Thyroid gland (tissue), 4 donors: ENCODE data around the gene ITGB7. TPM values are rescaled to one million over a fixed set of nuclear protein-coding genes. Genes with fewer than 3 reads are reported as not detected.

Source experiments
- DNase-seq, 2 donors: peaks; one replicate each; pipeline ENCODE4 v3.0.0-alpha.2; 2019
- H3K27ac ChIP-seq, 3 donors: fragments of 200-600 bp; sonication (generic); 1 replicate in 2 of 3; 2 replicates in 1 of 3; pipeline ENCODE4 v1.5.1; 2016 to 2019; ENCODE audit warnings: mild to moderate bottlenecking in 1 of 3, moderate library complexity in 1 of 3
- H3K27me3 ChIP-seq: fragments of 200-600 bp; sonication (generic); one replicate; pipeline ENCODE4 v1.5.1; 2019
- H3K36me3 ChIP-seq, 2 donors: fragments of 200-600 bp; sonication (generic); one replicate each; pipeline ENCODE4 v1.5.1; 2016 to 2019
- H3K4me1 ChIP-seq, 2 donors: fragments of 200-600 bp; sonication (generic); one replicate each; pipeline ENCODE4 v1.5.1; 2017 to 2019
- H3K4me3 ChIP-seq, 3 donors: fragments of 200-600 bp; sonication (generic); replicated peaks in 1 of 3; 1 replicate in 2 of 3; 2 replicates in 1 of 3; pipeline ENCODE4 v1.5.1; 2016; ENCODE audit warnings: mild to moderate bottlenecking in 1 of 3
- H3K9me3 ChIP-seq: fragments of 200-600 bp; sonication (generic); one replicate; pipeline ENCODE4 v1.5.1; 2017
- POLR2A ChIP-seq, 2 donors: fragments of 450-650 bp; IDR thresholded peaks; one replicate each; pipeline ENCODE4 v1.6.1; 2017; ENCODE audit warnings: antibody characterized with exemption in 2 of 2, mild to moderate bottlenecking in 2 of 2, moderate library complexity in 1 of 2
- WGBS, 2 donors: methylation state at CpG; one replicate each; pipeline ENCODE4 v1.1.5; 2017; 5-methylcytosine and 5-hydroxymethylcytosine counted together
- intact Hi-C: fragments of 100-400 bp; cut with DNase I; formaldehyde crosslinking; loops from one replicate; pipeline ENCODE4 v1.15.1; 2023
- total RNA-seq, 4 donors: library from RNA; depleted of rRNA; stranded (reverse); fragments of >200 nt; gene quantifications; one replicate each; pipeline ENCODE4 v1.2.3, GENCODE V29; 2016
- TF ChIP-seq, protein P1 (sequence below), 6 experiments: fragments of 200-600 bp in 3 of 6; fragments of 450-650 bp in 3 of 6; sonication (generic) in 3 of 6; IDR thresholded peaks; one replicate each; pipeline ENCODE4 v1.5.1; 2016 to 2019; ENCODE audit warnings: antibody characterized with exemption in 6 of 6, mild to moderate bottlenecking in 2 of 6, inconsistent platforms in 1 of 6, moderate library complexity in 1 of 6

The ITGB7 gene
- total RNA-seq, 4 donors from 2014 or later = 3.2 to 15.6 (median 4.9) TPM

DNA sequence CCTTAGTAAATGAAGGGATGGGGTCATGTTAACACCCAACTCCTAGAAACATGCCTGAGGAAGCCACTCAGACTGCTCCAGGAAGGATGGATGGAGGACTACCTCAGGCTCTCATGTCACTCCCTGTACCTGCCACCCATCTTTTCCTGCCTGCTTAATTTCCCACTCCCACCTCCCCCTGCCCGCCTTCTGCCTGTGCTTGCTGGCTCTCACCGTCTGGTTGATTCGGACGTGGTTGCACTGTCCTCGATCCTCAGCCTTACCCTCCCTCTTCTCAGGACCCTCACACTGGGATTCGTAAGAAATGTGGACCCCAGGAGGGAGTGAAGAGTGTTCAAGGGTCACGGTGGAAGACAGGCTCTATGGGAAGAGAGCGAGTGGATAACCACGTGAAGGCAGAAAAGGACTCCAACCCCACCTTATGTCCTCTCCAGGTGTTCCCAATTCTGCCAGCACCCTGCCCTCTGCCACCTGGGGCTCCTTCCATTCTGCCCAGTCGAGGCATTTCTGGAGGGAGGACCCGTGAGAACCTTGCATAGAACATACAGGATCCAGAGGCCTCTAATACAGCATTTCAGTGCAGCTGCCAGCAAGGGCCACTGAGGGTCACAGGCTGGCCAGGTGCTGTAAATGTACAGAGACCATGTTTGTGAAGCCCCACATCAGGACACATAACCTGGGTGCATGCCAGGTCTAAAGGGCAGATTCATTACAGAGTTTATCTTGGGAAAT is 12.9 kb downstream of the ITGB7 start:
- TF ChIP-seq, protein P1, sequence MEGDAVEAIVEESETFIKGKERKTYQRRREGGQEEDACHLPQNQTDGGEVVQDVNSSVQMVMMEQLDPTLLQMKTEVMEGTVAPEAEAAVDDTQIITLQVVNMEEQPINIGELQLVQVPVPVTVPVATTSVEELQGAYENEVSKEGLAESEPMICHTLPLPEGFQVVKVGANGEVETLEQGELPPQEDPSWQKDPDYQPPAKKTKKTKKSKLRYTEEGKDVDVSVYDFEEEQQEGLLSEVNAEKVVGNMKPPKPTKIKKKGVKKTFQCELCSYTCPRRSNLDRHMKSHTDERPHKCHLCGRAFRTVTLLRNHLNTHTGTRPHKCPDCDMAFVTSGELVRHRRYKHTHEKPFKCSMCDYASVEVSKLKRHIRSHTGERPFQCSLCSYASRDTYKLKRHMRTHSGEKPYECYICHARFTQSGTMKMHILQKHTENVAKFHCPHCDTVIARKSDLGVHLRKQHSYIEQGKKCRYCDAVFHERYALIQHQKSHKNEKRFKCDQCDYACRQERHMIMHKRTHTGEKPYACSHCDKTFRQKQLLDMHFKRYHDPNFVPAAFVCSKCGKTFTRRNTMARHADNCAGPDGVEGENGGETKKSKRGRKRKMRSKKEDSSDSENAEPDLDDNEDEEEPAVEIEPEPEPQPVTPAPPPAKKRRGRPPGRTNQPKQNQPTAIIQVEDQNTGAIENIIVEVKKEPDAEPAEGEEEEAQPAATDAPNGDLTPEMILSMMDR (IDR thresholded peaks at IDR 0.05) = no peak
- TF ChIP-seq POLR2A (IDR thresholded peaks at IDR 0.05) = no peak
- no peaks in the 10 kb centered on the region for H3K27me3 ChIP-seq
- intact Hi-C loops = loop anchor here (10.0 kb wide), 1 partner anchor 129 kb away; no protein-coding TSS in a partner anchor
- peaks cover 7 to 13% of the 10 kb centered on the region in 2 donors for H3K4me1 ChIP-seq
- 68 to 80% methylated on average over 11 of the region's 11 CpGs for WGBS, 2 donors
- H3K4me3 ChIP-seq = no peak overlapping the region
- no peak for DNase-seq
- no peaks in the 10 kb centered on the region for H3K36me3 ChIP-seq
- H3K27ac ChIP-seq = no peak overlapping the region
- H3K9me3 ChIP-seq = no peaks in the 10 kb centered on the region

DNA sequence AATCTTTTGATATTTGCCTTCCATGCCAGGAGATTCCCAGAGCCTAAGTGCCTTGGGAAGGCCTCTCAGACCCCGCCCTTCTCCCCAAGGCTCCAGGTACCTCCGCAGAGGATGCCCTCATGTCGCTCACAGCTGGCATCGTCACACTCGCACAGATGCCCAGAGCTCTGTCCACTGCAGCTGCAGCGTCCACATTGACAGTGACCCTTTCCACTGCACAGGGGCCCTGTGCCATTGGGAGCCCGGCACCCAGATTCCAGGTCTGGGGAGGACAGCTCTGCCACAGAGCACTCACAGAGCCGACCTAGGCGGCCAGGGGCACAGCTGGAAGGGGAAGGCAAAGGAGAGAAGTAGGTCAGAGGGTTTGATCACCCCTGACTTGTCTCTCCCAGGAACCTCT is 14.0 kb downstream of the ITGB7 start:
- Histone ChIP-seq H3K4me1 (peaks cover 7 to 12% of the 10 kb centered on the region in 2 donors), H3K36me3 (peaks cover 4 to 6% of the 10 kb centered on the region in 2 donors), H3K4me3 (no peak overlapping the region), H3K27ac (no peak overlapping the region), H3K27me3 (no peaks in the 10 kb centered on the region), H3K9me3 (no peaks in the 10 kb centered on the region)
- DNase-seq = no peak
- TF ChIP-seq, protein P1 (IDR thresholded peaks at IDR 0.05) = no peak
- TF ChIP-seq POLR2A (IDR thresholded peaks at IDR 0.05) = no peak
- intact Hi-C loops = loop anchor here (10.0 kb wide), 1 partner anchor 128 kb away; no protein-coding TSS in a partner anchor
- 85 to 95% methylated on average over 9 of the region's 9 CpGs for WGBS, 2 donors

DNA sequence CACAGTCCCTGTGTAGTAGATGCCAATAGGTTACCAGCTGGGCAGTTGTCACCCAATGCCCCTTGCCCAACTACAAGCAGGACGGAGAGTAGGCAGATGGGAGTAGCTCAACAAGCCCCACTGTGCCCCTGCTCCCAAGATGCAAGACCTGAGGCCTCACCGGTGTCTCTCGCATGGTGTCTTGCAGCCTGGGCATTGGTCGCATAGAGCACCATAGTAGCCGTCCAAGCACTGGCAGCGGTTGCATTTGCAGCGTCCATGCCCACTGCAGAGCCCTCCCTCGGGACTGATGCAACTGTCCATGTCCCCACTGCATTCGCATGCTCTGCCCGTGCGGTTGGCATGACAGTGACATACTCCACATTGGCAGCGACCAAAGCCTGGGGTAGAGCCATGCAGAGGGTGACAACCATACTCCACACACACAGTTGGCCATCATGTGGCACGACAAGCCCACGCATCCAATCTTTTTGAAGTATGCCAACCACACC is 14.5 kb downstream of the ITGB7 start:
- intact Hi-C loops = loop anchor here (10.0 kb wide), 1 partner anchor 128 kb away; no protein-coding TSS in a partner anchor
- Histone ChIP-seq H3K36me3 (peaks cover 8 to 11% of the 10 kb centered on the region in 2 donors), H3K9me3 (no peaks in the 10 kb centered on the region), H3K4me3 (no peak overlapping the region), H3K27me3 (no peaks in the 10 kb centered on the region), H3K27ac (no peak overlapping the region), H3K4me1 (peaks cover 2 to 8% of the 10 kb centered on the region in 2 donors)
- DNase-seq = no peak
- TF ChIP-seq POLR2A (IDR thresholded peaks at IDR 0.05) = no peak
- TF ChIP-seq, protein P1 (IDR thresholded peaks at IDR 0.05) = no peak
- WGBS, 2 donors = 89 to 100% methylated on average over 6 to 13 of the region's 14 CpGs

DNA sequence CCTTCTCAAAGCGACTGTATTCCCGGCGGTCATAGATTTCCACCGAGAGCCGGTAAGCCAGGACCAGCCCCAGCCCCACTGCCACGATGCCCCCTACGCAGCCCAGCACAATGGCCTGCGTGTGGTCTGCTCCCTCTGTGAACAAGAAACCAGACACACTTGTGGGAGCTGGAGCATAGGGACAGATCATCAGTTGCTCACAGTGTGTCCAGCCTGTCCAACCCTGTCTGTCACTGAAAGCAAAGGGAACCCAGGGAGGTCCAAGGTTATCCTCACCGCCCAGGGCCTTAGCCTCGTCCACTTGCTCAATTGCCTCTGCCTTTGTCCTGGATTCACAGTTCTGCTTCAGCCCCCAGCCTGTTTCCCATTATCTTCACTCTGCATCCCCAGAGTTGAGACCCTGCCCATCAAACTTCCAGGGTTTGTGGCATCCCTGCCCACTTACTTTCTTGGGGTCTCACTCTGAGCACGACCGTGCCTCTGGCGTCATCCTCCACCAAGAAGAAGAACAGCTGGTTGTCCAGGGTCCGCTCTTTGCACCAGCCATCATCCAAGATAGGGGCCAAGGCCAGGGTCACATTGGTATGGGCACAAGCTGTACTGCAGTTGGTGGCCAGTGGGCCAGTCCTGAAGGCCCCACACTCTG is 15.0 kb downstream of the ITGB7 start:
- Histone ChIP-seq H3K4me1 (peaks cover 0 to 2% of the 10 kb centered on the region in 2 donors), H3K36me3 (peaks cover 14 to 16% of the 10 kb centered on the region in 2 donors), H3K27ac (no peak overlapping the region), H3K4me3 (no peak overlapping the region), H3K9me3 (no peaks in the 10 kb centered on the region), H3K27me3 (no peaks in the 10 kb centered on the region)
- DNase-seq = no peak
- intact Hi-C loops = loop anchor here (10.0 kb wide), 1 partner anchor 127 kb away; no protein-coding TSS in a partner anchor
- TF ChIP-seq POLR2A (IDR thresholded peaks at IDR 0.05) = no peak
- TF ChIP-seq, protein P1 (IDR thresholded peaks at IDR 0.05) = no peak
- WGBS, 2 donors = 88 to 93% methylated on average over 12 to 14 of the region's 14 CpGs
